Activated CD8-positive, alpha-beta T cell treated with anti-CD3 and anti-CD28 coated beads for 36 hours (primary cell): ENCODE measurements around the gene SPATA6. TPM values are rescaled to one million over a fixed set of nuclear protein-coding genes. Genes with fewer than 3 reads are reported as not detected.
"Not testable (repeated sequence)": the region's sequence is repeated elsewhere in the genome, so short reads cannot be mapped to it uniquely, and the experiment has no call there.

ENCODE experiments used
- ATAC-seq: fragments of 200-7000 bp; cut with Tn5 transposase; one replicate; pipeline ENCODE4 v1.10.0; 2021; ENCODE audit warnings: mild to moderate bottlenecking, moderate library complexity
- CTCF ChIA-PET: fragments of 350-600 bp; sonication (Branson Sonifier 250); formaldehyde crosslinking; loops from one replicate; lab custom pipeline; 2021; ENCODE audit warnings: antibody characterized with exemption; lab: Charles Lee
- POLR2A ChIA-PET: fragments of 350-600 bp; sonication (Branson Sonifier 250); formaldehyde crosslinking; loops from one replicate; lab custom pipeline; 2021; ENCODE audit warnings: antibody characterized with exemption; lab: Charles Lee
- DNase-seq: peaks from one replicate; pipeline ENCODE4 v3.0.0-alpha.2; 2020
- H3K27ac Mint-ChIP-seq: one replicate; pipeline ENCODE4 v1.8.0; 2021; ENCODE audit warnings: mild to moderate bottlenecking, mixed read lengths
- H3K27me3 Mint-ChIP-seq: one replicate; pipeline ENCODE4 v1.8.0; 2021; ENCODE audit warnings: mixed read lengths
- H3K36me3 Mint-ChIP-seq: one replicate; pipeline ENCODE4 v1.8.0; 2021; ENCODE audit warnings: low read depth, mixed read lengths
- H3K4me1 Mint-ChIP-seq: one replicate; pipeline ENCODE4 v1.8.0; 2021; ENCODE audit warnings: low read depth, mixed read lengths
- H3K4me3 Mint-ChIP-seq: one replicate; pipeline ENCODE4 v1.8.0; 2021; ENCODE audit warnings: mild to moderate bottlenecking, moderate library complexity, mixed read lengths
- H3K9me3 Mint-ChIP-seq: one replicate; pipeline ENCODE4 v1.8.0; 2021; ENCODE audit warnings: mixed read lengths
- CTCF ChIP-seq: fragments of 200-600 bp; IDR thresholded peaks from one replicate; pipeline ENCODE4 v1.8.0; 2022; ENCODE audit warnings: antibody characterized with exemption, mild to moderate bottlenecking
- intact Hi-C: fragments of 100-400 bp; cut with micrococcal nuclease; formaldehyde crosslinking; loops from one replicate; pipeline ENCODE4 v1.10.0; 2022
- total RNA-seq, 2 experiments: library from RNA; stranded (reverse); gene quantifications; one replicate each; pipeline ENCODE4 v1.2.3, GENCODE V29; 2021

SPATA6 gene
- total RNA-seq, 2 experiments from 2014 or later, result 1.4 to 1.7 TPM

- no peak for TF ChIP-seq CTCF
- H3K4me3 Mint-ChIP-seq, result no peak overlapping the region
- ATAC-seq (no peak), DNase-seq (no peak)
- H3K4me1 Mint-ChIP-seq, result no peaks in the 10 kb centered on the region
- ChIA-PET CTCF (no interaction called here), POLR2A (no interaction called here)
- H3K9me3 Mint-ChIP-seq, result no peaks in the 10 kb centered on the region
- H3K36me3 Mint-ChIP-seq, result no peaks in the 10 kb centered on the region
- intact Hi-C loops, result no loop called here
- no peak overlapping the region for H3K27ac Mint-ChIP-seq
- H3K27me3 Mint-ChIP-seq, result no peaks in the 10 kb centered on the region
These were observed 20.4 kb upstream of the SPATA6 start for GRCh38 chr1:48492392-48492791.

- intact Hi-C loops, result no loop called here
- TF ChIP-seq CTCF, result no peak
- Mint-ChIP-seq H3K4me3 (no peak overlapping the region), H3K36me3 (no peaks in the 10 kb centered on the region), H3K27ac (no peak overlapping the region), H3K27me3 (no peaks in the 10 kb centered on the region), H3K9me3 (no peaks in the 10 kb centered on the region), H3K4me1 (no peaks in the 10 kb centered on the region)
- CTCF ChIA-PET, result interaction anchor here (2.3 kb wide), 1 partner anchor 9 kb away, joined by 12 read pairs; no protein-coding TSS in a partner anchor
- DNase-seq (no peak), ATAC-seq (no peak)
- POLR2A ChIA-PET, result no interaction called here
These were observed 16.7 kb upstream of the SPATA6 start for GRCh38 chr1:48488721-48489120.

GRCh38 chr1:48480504-48480903, 8.5 kb upstream of the SPATA6 start:
- no peak for TF ChIP-seq CTCF
- Mint-ChIP-seq H3K4me3 (no peak overlapping the region), H3K27ac (no peak overlapping the region), H3K9me3 (no peaks in the 10 kb centered on the region), H3K27me3 (peaks cover 7% of the 10 kb centered on the region), H3K36me3 (no peaks in the 10 kb centered on the region), H3K4me1 (no peaks in the 10 kb centered on the region)
- ChIA-PET POLR2A (no interaction called here), CTCF (interaction anchor here (1.5 kb wide), 1 partner anchor 17 kb away, joined by 7 read pairs; no protein-coding TSS in a partner anchor)
- intact Hi-C loops, result no loop called here
- ATAC-seq (no peak), DNase-seq (no peak)

GRCh38 chr1:48480023-48480422, 8.0 kb upstream of the SPATA6 start:
- H3K4me3 Mint-ChIP-seq, ATAC-seq, H3K9me3 Mint-ChIP-seq, H3K36me3 Mint-ChIP-seq, H3K27me3 Mint-ChIP-seq, DNase-seq, H3K27ac Mint-ChIP-seq, H3K4me1 Mint-ChIP-seq, POLR2A ChIA-PET, intact Hi-C loops, CTCF ChIA-PET: not testable (repeated sequence)

GRCh38 chr1:48472638-48473037, 634 bp upstream of the SPATA6 start:
- ChIA-PET POLR2A (no interaction called here), CTCF (interaction anchor here (1.3 to 1.4 kb wide), 2 partner anchors 9 to 27 kb away, joined by 5 read pairs; no protein-coding TSS in a partner anchor)
- TF ChIP-seq CTCF, result no peak
- no peaks in the 10 kb centered on the region for H3K36me3 Mint-ChIP-seq
- H3K9me3 Mint-ChIP-seq, result peaks cover 2% of the 10 kb centered on the region
- DNase-seq, result no peak
- peak overlapping the region; percentile 55 for H3K27ac Mint-ChIP-seq
- intact Hi-C loops, result loop anchor here (10.0 kb wide), 1 partner anchor 62 kb away; no protein-coding TSS in a partner anchor
- ATAC-seq, result no peak
- peak overlapping the region; percentile 79 for H3K4me3 Mint-ChIP-seq
- peaks cover 23% of the 10 kb centered on the region for H3K4me1 Mint-ChIP-seq
- peaks cover 17% of the 10 kb centered on the region for H3K27me3 Mint-ChIP-seq
